ENCODE results near the gene PPP6R3. TPM values are rescaled to one million over a fixed set of nuclear protein-coding genes. Genes with fewer than 3 reads are reported as not detected.

Gene PPP6R3
- polyA plus RNA-seq, 1 donor from 2014 or later: 111 TPM

DNA sequence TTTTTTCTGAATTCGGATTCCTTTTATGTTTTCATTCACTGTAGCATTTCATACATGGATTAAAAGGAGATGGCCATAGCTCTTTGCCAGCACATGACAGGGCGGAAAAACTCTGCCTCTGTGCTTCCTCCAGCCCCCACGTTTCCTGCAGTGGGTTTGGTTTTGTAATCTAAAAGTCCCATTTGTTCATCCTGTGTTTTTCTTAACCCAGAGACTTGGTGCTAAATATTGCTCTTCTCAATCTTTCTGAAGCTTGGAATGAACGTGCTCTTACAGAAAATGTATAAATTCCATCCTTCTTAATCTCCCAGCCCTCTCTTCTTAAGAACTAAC is 89.9 kb downstream of the PPP6R3 start (continued):
- TF ChIP-seq, protein P1, sequence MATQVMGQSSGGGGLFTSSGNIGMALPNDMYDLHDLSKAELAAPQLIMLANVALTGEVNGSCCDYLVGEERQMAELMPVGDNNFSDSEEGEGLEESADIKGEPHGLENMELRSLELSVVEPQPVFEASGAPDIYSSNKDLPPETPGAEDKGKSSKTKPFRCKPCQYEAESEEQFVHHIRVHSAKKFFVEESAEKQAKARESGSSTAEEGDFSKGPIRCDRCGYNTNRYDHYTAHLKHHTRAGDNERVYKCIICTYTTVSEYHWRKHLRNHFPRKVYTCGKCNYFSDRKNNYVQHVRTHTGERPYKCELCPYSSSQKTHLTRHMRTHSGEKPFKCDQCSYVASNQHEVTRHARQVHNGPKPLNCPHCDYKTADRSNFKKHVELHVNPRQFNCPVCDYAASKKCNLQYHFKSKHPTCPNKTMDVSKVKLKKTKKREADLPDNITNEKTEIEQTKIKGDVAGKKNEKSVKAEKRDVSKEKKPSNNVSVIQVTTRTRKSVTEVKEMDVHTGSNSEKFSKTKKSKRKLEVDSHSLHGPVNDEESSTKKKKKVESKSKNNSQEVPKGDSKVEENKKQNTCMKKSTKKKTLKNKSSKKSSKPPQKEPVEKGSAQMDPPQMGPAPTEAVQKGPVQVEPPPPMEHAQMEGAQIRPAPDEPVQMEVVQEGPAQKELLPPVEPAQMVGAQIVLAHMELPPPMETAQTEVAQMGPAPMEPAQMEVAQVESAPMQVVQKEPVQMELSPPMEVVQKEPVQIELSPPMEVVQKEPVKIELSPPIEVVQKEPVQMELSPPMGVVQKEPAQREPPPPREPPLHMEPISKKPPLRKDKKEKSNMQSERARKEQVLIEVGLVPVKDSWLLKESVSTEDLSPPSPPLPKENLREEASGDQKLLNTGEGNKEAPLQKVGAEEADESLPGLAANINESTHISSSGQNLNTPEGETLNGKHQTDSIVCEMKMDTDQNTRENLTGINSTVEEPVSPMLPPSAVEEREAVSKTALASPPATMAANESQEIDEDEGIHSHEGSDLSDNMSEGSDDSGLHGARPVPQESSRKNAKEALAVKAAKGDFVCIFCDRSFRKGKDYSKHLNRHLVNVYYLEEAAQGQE (IDR thresholded peaks at IDR 0.05; ENCODE audit: borderline replicate concordance): no peak

DNA sequence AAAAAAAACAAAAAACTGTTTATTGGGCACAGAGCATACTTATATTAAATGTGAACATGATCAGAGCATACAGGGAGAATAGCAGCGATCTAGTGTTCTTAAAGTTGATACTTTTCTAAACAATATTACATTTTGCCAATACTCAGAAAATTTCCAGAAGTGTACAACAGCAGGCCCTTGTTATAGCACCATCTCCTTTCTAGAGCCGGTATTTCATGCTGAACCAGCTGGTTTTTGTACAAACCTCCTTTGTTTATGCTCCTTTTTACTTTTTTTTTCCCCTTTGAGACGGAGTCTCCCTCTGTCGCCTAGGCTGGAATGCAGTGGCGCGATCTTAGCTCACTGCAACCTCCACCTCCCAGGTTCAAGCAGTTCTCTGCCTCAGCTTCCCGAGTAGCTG is 90.7 kb downstream of the PPP6R3 start:
- no peak overlapping the region for H3K4me2 ChIP-seq (ENCODE audit: low read length)
- no peaks in the 10 kb centered on the region for H3K27me3 ChIP-seq (ENCODE audit: insufficient read depth, low read depth, low read length)
- H3F3A ChIP-seq (ENCODE audit: insufficient read depth, low read length, poor library complexity, severe bottlenecking): no peaks in the 10 kb centered on the region
- no peak overlapping the region for H3K4me3 ChIP-seq (ENCODE audit: low read length)
- no peak overlapping the region for H2AFZ ChIP-seq (ENCODE audit: low read depth, low read length)
- no peaks in the 10 kb centered on the region for H4K20me1 ChIP-seq (ENCODE audit: insufficient read depth)
- H3K9ac ChIP-seq (ENCODE audit: low read length): no peak overlapping the region
- H3K36me3 ChIP-seq (ENCODE audit: insufficient read depth, low read length): peaks cover 4% of the 10 kb centered on the region
- no peaks in the 10 kb centered on the region for H3K9me2 ChIP-seq (ENCODE audit: insufficient read depth, low read length)
- no peaks in the 10 kb centered on the region for H3K9me3 ChIP-seq (ENCODE audit: low read length)
- TF ChIP-seq SMC3 (conservative IDR thresholded peaks at IDR 0.05; ENCODE audit: poor library complexity) (no peak), MXI1 (conservative IDR thresholded peaks at IDR 0.05; ENCODE audit: poor library complexity, severe bottlenecking) (no peak), RAD21 (conservative IDR thresholded peaks at IDR 0.05) (no peak), EP300 (conservative IDR thresholded peaks at IDR 0.05; ENCODE audit: poor library complexity, severe bottlenecking) (no peak), POLR2AphosphoS5 (IDR thresholded peaks at IDR 0.05) (no peak), TAF1 (IDR thresholded peaks at IDR 0.05; ENCODE audit: low read depth) (no peak), EZH2 (IDR thresholded peaks at IDR 0.05; ENCODE audit: borderline replicate concordance, insufficient read depth, low read length, poor library complexity, severe bottlenecking) (no peak)
- TF ChIP-seq, protein P2, sequence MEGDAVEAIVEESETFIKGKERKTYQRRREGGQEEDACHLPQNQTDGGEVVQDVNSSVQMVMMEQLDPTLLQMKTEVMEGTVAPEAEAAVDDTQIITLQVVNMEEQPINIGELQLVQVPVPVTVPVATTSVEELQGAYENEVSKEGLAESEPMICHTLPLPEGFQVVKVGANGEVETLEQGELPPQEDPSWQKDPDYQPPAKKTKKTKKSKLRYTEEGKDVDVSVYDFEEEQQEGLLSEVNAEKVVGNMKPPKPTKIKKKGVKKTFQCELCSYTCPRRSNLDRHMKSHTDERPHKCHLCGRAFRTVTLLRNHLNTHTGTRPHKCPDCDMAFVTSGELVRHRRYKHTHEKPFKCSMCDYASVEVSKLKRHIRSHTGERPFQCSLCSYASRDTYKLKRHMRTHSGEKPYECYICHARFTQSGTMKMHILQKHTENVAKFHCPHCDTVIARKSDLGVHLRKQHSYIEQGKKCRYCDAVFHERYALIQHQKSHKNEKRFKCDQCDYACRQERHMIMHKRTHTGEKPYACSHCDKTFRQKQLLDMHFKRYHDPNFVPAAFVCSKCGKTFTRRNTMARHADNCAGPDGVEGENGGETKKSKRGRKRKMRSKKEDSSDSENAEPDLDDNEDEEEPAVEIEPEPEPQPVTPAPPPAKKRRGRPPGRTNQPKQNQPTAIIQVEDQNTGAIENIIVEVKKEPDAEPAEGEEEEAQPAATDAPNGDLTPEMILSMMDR (IDR thresholded peaks at IDR 0.05; ENCODE audit: poor library complexity, severe bottlenecking): no peak
- TF ChIP-seq, protein P1 (IDR thresholded peaks at IDR 0.05; ENCODE audit: borderline replicate concordance): no peak
- no peak overlapping the region for H3K27ac ChIP-seq (ENCODE audit: low read length)
- H3K79me2 ChIP-seq (replicated peaks; ENCODE audit: insufficient read depth, low read length): peaks cover 6% of the 10 kb centered on the region

All from neural cell (in vitro differentiated cells).